DMS53 (cell line): ENCODE data around the gene CPS1.
A peak's percentile ranks its signal among the peaks of the same experiment; 100 is the strongest.

Experiments used
- DNase-seq: peaks from one replicate; lab custom pipeline; 2025; lab: John Stamatoyannopoulos, UW

CPS1 gene

GRCh38 chr2:210681491-210681890 is 125.1 kb downstream of the CPS1 start:
- peak; percentile 74 for DNase-seq

DNA sequence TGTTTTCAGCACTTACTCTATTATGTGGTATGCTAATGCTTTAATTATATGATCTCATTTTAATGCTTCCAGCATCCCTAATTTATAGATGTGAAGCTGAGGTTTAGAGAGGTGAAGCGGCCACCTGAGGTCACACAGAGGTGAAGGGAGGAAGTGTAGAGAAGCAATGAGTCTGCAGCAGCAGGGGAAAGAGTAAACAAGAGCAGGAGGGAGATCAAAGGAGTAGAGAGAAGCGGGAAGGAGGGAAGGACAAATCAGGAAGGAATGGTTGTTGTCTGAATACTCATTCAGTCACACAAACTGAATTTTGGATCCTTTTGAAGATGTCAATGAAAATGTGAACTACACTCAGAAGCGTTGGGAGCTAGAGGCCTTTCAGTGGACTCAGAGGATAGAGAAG is 130.0 kb downstream of the CPS1 start:
- peak; percentile 43 for DNase-seq

- no peak for DNase-seq
These were observed 131.5 kb downstream of the CPS1 start for GRCh38 chr2:210687786-210688470.

- DNase-seq, result no peak
These were observed 151.5 kb downstream of the CPS1 start for GRCh38 chr2:210707900-210708299.

GRCh38 chr2:210713122-210713521 is 156.7 kb downstream of the CPS1 start:
- no peak for DNase-seq

DNA sequence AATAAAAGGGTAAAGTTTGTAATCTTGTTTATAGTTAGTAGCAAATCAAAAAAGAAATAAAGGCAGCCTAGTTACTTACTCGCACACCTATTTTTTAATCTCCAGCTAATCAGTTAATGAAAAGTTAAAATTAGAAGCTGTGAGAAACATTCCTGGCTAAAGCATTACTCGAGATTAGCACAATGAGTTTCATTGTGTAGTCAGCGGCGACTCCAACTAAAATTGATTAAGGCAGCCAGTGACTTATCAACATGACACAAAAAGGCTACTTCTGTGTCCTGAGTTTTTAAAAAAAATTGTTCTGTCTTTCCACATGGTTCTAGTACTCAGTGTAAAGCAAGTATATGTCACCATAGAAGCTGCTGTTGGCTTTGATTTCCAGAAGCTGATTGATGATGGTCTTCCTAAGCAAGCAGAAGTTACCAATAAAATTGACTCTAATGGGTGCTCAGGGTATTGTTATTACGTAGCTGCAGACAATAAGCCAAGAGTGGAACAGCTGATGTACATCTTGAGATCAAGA is 159.2 kb downstream of the CPS1 start:
- DNase-seq, result no peak

- DNase-seq, result no peak
These were observed 162.1 kb downstream of the CPS1 start for GRCh38 chr2:210718503-210718902.

DNA sequence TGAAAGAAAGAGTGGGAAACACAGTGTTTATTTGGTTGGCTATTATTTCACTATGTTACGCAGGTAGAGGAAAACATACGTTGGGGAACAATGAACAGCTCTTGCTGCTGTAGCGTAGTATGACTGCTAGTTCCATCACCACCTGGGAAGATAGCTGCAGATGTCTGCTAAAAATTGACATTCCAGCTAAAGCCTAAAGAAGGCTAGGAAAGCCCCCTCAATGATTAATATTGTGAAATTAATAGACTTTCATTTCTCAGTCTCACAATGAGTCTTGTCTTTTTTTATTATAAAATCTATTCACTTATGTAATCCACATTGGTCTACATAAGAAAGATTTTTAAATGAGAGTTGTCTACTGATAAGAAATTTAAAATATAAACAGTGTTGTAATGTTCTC is 165.7 kb downstream of the CPS1 start:
- no peak for DNase-seq

DNA sequence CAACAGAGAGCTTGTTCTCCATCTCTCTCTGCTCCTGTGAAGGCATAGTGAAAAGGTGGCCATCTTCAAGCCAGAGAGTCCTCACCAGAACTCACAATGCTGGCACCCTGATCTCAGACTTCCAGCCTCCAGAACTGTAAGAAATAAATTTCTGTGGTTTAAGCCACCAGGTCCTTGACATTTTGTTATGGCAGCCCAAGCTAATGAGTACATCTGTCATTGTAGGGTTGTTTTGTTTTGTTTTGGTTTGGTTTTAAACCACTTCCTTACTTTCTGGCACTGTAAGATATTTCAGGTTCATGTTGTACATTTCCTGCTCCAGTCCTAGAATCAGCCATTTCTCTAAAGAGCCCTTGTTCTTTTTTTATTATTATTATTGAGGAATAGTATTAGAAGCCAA is 171.2 kb downstream of the CPS1 start:
- no peak for DNase-seq
